Sigmoid colon (tissue), 7 donors: ENCODE data around the gene ZCCHC7. TPM values are rescaled to one million over a fixed set of nuclear protein-coding genes. Genes with fewer than 3 reads are reported as not detected.
"Not testable (repeated sequence)": the region's sequence is repeated elsewhere in the genome, so short reads cannot be mapped to it uniquely, and the experiment has no call there.

Source experiments
- DNase-seq: peaks from one replicate; pipeline ENCODE4 v3.0.0-alpha.2; 2019
- H3K27ac ChIP-seq, 4 donors: fragments of 200-600 bp; sonication (generic); one replicate each; pipeline ENCODE4 v1.5.1; 2016 to 2019; ENCODE audit warnings: mild to moderate bottlenecking in 1 of 4
- H3K27me3 ChIP-seq, 3 donors: fragments of 200-600 bp; sonication (generic); one replicate each; pipeline ENCODE4 v1.5.1; 2019; ENCODE audit warnings: mild to moderate bottlenecking in 1 of 3
- H3K36me3 ChIP-seq, 4 donors: fragments of 200-600 bp; sonication (generic); one replicate each; pipeline ENCODE4 v1.5.1; 2016 to 2019
- H3K4me1 ChIP-seq, 4 donors: fragments of 200-600 bp; sonication (generic); one replicate each; pipeline ENCODE4 v1.5.1; 2017 to 2019
- H3K4me3 ChIP-seq, 4 donors: fragments of 200-600 bp; sonication (generic); one replicate each; pipeline ENCODE4 v1.5.1; 2017 to 2019; ENCODE audit warnings: mild to moderate bottlenecking in 2 of 4, moderate library complexity in 1 of 4
- H3K9me3 ChIP-seq, 4 donors: fragments of 200-600 bp in 3 of 4; sonication (generic) in 3 of 4; one replicate each; pipeline versions ENCODE4 v1.5.1 to v1.6.1; 2013 to 2019
- EP300 ChIP-seq, 4 donors: sonication (generic); formaldehyde crosslinking; IDR thresholded peaks; one replicate each; pipeline ENCODE4 v1.6.1; 2017; ENCODE audit warnings: antibody characterized with exemption in 4 of 4
- POLR2A ChIP-seq, 2 donors: fragments of 450-650 bp; IDR thresholded peaks; one replicate each; pipeline ENCODE4 v1.6.1; 2016; ENCODE audit warnings: antibody characterized with exemption in 2 of 2, mild to moderate bottlenecking in 2 of 2, moderate library complexity in 2 of 2
- POLR2AphosphoS5 ChIP-seq, 4 donors: sonication (generic); formaldehyde crosslinking; IDR thresholded peaks; one replicate each; pipeline ENCODE4 v1.6.1; 2017; ENCODE audit warnings: antibody characterized with exemption in 4 of 4
- WGBS, 2 donors: extraction: QIAGEN DNeasy Blood & Tissue Kit; methylation state at CpG; one replicate each; pipeline ENCODE4 v1.1.7; 2013; 5-methylcytosine and 5-hydroxymethylcytosine counted together
- intact Hi-C: fragments of 100-400 bp; cut with DNase I; formaldehyde crosslinking; loops from one replicate; pipeline ENCODE4 v1.15.1; 2023
- polyA plus RNA-seq, 3 donors: library from polyadenylated mRNA; stranded (reverse); fragments of 200-250 nt; gene quantifications; one replicate each; pipeline ENCODE4 v1.2.3, GENCODE V29; 2013
- total RNA-seq, 4 donors: library from RNA; depleted of rRNA; stranded (reverse); fragments of >200 nt; gene quantifications; one replicate each; pipeline ENCODE4 v1.1.0, GENCODE V29; 2016
- TF ChIP-seq, protein P1 (sequence below), 4 experiments: fragments of 450-650 bp in 3 of 4; fragments of 200-600 bp in 1 of 4; IDR thresholded peaks; one replicate each; pipeline ENCODE4 v1.5.1; 2016 to 2019; ENCODE audit warnings: antibody characterized with exemption in 4 of 4, mild to moderate bottlenecking in 3 of 4, moderate library complexity in 2 of 4
- donor health status: healthy with polysubstance abuse.
- donor health status: Bipolar disorder and iron deficiency.
- donor health status: healthy.

ZCCHC7 gene
- total RNA-seq (10 to 100 TPM; 19.1 to 24.6 (median 22.8) TPM), polyA plus RNA-seq (10 to 100 TPM in 1 of 3 donors, 1 to 10 TPM in 2; 5.8 to 11.6 (median 7.8) TPM)

DNA sequence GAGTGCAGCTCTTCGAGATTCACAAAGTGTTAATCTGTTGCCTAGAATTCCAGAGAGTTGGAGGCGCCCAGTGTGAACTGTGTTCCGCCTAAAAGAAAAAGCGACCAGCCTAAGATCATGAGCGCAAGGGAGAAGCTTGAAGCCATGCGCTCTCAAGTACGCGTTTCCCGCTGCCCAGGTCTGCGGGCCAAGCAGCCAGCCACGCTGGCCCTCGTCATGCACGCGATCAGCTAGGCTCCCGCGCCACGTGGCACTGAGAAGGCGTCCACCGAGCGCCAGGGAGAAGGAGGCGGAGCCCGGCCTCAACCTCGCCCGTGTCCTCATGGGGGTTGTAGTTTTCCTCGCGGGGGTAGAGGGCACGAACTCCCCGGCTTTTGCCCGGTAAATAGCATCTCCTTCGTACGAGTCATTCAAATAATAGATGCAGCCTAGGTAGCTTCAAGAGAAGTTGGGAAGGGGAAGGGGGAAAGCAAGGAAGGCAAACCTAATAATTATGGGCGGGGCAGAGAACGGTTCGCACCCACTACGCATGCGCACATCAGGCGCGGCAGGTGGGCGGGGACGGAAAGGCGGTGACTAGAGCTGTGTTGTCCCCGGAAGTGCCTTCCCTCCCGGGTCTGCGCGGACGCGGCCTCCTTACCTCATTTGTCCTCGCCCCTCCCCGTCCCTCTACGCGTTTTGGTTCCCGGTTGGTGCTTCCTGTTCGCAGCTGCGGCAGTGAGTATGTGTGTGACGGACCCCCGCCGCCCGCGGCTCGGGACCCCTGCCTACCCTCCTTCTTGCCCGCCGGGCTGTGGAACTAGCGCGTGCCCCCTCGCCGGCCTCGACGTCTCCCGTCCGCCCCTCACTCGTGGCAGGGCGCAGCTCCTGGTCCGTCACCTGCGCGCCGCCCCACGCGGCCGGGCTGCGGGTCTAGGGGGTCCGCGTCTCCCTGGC, at the start of gene ZCCHC7:
ZCCHC7 (plus strand) TSS at position 668 of the 936 bp plus-strand sequence.
- H3K4me1 ChIP-seq = peaks cover 0 to 29% (median 18%) of the 10 kb centered on the region in 4 donors
- peak within 1 kb of the TSS; percentile 67 to 95 (median 88) for H3K4me3 ChIP-seq
- intact Hi-C loops = loop anchor here (1.0 to 10.0 kb wide), 2 partner anchors 41 to 85 kb away; partner anchors contain the start of gene PAX5
- WGBS, 2 donors = 4 to 6% methylated on average over 82 of the region's 82 CpGs
- no peaks in the 10 kb centered on the region for H3K27me3 ChIP-seq
- no peak for TF ChIP-seq EP300 (IDR thresholded peaks at IDR 0.05)
- TF ChIP-seq POLR2AphosphoS5 (IDR thresholded peaks at IDR 0.05) = peak; percentile 71 to 93 (median 89)
- peak; percentile 68 to 72 for TF ChIP-seq POLR2A (IDR thresholded peaks at IDR 0.05)
- TF ChIP-seq, protein P1, sequence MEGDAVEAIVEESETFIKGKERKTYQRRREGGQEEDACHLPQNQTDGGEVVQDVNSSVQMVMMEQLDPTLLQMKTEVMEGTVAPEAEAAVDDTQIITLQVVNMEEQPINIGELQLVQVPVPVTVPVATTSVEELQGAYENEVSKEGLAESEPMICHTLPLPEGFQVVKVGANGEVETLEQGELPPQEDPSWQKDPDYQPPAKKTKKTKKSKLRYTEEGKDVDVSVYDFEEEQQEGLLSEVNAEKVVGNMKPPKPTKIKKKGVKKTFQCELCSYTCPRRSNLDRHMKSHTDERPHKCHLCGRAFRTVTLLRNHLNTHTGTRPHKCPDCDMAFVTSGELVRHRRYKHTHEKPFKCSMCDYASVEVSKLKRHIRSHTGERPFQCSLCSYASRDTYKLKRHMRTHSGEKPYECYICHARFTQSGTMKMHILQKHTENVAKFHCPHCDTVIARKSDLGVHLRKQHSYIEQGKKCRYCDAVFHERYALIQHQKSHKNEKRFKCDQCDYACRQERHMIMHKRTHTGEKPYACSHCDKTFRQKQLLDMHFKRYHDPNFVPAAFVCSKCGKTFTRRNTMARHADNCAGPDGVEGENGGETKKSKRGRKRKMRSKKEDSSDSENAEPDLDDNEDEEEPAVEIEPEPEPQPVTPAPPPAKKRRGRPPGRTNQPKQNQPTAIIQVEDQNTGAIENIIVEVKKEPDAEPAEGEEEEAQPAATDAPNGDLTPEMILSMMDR (IDR thresholded peaks at IDR 0.05) = no peak
- no peaks in the 10 kb centered on the region for H3K36me3 ChIP-seq
- DNase-seq = peak; percentile 98
- H3K9me3 ChIP-seq = no peaks in the 10 kb centered on the region
- peak within 1 kb of the TSS; percentile 81 to 96 (median 92) for H3K27ac ChIP-seq

GRCh38 chr9:37074790-37075189, 45.6 kb upstream of the ZCCHC7 start:
- H3K9me3 ChIP-seq, DNase-seq, intact Hi-C loops, H3K4me1 ChIP-seq, H3K27ac ChIP-seq, H3K4me3 ChIP-seq, H3K36me3 ChIP-seq, H3K27me3 ChIP-seq: not testable (repeated sequence)
- 51 to 79% methylated on average over 4 of the region's 4 CpGs for WGBS, 2 donors

DNA sequence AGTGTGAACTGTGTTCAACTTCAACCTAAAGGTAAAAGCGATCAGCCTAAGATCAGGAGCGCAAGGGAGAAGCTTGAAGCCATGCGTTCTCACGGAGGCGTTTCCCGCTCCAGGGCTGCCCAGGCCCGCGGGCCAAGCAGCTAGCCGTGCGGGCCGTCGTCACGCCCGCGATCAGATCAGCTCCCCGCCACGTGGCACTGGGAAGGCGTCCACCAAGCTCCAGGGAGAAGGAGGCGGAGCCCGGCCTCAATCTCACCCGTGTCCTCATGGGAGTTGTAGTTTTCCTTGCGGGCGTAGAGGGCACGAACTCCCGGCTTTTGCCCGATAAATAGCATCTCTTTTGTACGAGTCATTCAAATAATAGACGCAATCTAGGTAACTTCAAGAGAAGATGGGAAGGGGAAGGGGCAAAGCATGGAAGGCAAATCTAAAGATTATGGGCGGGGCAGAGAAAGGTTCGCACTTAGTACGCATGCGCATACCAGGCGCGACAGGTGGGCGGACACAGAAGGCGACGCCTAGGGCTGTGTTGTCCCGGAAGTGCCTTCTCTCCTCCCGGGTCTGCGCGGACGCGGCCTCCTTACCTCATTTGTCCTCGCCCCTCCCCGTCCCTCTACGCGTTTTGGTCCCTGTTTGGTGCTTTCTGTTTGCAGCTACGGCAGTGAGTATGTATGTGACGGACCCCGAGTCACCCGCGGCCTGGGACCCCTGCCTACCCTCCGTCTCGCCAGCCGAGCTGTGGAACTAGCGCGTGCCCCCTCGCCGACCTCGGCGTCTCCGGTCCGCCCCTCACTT, 40.8 kb upstream of the ZCCHC7 start:
- WGBS, 2 donors = 3% methylated on average over 63 of the region's 63 CpGs
- intact Hi-C loops = loop anchor here (1.0 kb wide), 1 partner anchor 41 kb away; the partner anchor contains the start of gene ZCCHC7
- peak overlapping the region; percentile 74 to 98 (median 92) for H3K4me3 ChIP-seq
- H3K27me3 ChIP-seq = no peaks in the 10 kb centered on the region
- peaks cover 0 to 20% (median 13%) of the 10 kb centered on the region in 4 donors for H3K4me1 ChIP-seq
- TF ChIP-seq POLR2AphosphoS5 (IDR thresholded peaks at IDR 0.05) = peak; percentile 71 to 90 (median 88)
- peak; percentile 43 to 57 for TF ChIP-seq POLR2A (IDR thresholded peaks at IDR 0.05)
- TF ChIP-seq, protein P1 (IDR thresholded peaks at IDR 0.05) = no peak
- no peak for TF ChIP-seq EP300 (IDR thresholded peaks at IDR 0.05)
- DNase-seq = peak; percentile 96
- H3K9me3 ChIP-seq = no peaks in the 10 kb centered on the region
- H3K27ac ChIP-seq = peak overlapping the region; percentile 88 to 92 (median 90)
- no peaks in the 10 kb centered on the region for H3K36me3 ChIP-seq

DNA sequence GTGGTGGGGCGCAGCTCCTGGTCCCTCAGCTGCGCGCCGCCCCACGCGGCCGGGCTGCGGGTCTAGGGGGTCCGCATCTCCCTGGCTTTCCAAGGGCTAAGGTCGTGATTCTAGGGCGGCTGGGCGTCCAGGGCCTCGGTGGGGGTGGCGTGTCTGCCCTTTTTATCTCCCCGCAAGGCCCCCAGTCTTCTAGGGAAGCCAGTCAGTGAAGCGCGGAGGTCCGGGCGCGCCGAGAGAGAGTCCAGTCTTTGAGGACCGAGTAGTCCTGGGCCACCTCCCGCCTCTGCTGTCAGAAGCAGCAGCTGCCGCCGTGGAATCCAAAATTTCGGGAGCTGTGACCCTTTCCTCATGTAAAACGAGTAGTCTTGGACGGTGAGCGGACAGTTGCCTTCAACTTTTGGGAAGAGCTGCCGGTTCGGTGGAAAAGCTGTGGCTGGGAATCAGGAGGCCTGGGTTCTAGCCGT, 40.2 kb upstream of the ZCCHC7 start:
- Histone ChIP-seq H3K4me1 (peaks cover 0 to 20% (median 13%) of the 10 kb centered on the region in 4 donors), H3K27ac (peak overlapping the region; percentile 88 to 92 (median 90)), H3K4me3 (peak overlapping the region; percentile 74 to 98 (median 92))
- H3K36me3 ChIP-seq, intact Hi-C loops, H3K9me3 ChIP-seq, H3K27me3 ChIP-seq: not testable (repeated sequence)
- DNase-seq = peak; percentile 70
- WGBS, 2 donors = 1% methylated on average over 32 of the region's 32 CpGs

GRCh38 chr9:37081507-37081906, 38.9 kb upstream of the ZCCHC7 start:
- intact Hi-C loops, H3K36me3 ChIP-seq, H3K27me3 ChIP-seq, H3K9me3 ChIP-seq, H3K27ac ChIP-seq, H3K4me3 ChIP-seq, DNase-seq: not testable (repeated sequence)
- H3K4me1 ChIP-seq = peaks cover 0 to 20% (median 13%) of the 10 kb centered on the region in 4 donors
- 97% methylated on average over 20 of the region's 20 CpGs for WGBS, 2 donors
